OCI-LY1 (cell line): ENCODE data around the gene BNIP5.

Experiments
- H2AFZ ChIP-seq: fragments of 200-600 bp; sonication (generic), shearing (Covaris generic); 2 replicates; pipeline ENCODE4 v1.6.0; 2014; ENCODE audit warnings: antibody characterized with exemption, mild to moderate bottlenecking, low read length
- H3F3A ChIP-seq: fragments of 200-600 bp; sonication (generic), shearing (Covaris generic); 2 replicates; pipeline ENCODE4 v1.6.0; 2014; ENCODE audit warnings: mild to moderate bottlenecking, antibody characterized with exemption, low read length, moderate library complexity; ENCODE audit not compliant: insufficient read depth
- H3K27ac ChIP-seq: fragments of 200-600 bp; sonication (generic); 2 replicates; pipeline ENCODE4 v1.5.1; 2014; ENCODE audit warnings: low read length, mixed run types, mild to moderate bottlenecking, low read depth; ENCODE audit not compliant: poor library complexity, severe bottlenecking
- H3K27me3 ChIP-seq: fragments of 200-600 bp; sonication (generic); 2 replicates; pipeline ENCODE4 v1.6.0; 2014; ENCODE audit warnings: antibody characterized with exemption, mild to moderate bottlenecking, low read length, moderate library complexity; ENCODE audit not compliant: insufficient read depth
- H3K36me3 ChIP-seq: fragments of 200-600 bp; sonication (generic); 2 replicates; pipeline ENCODE4 v1.6.1; 2014; ENCODE audit warnings: mild to moderate bottlenecking, antibody characterized with exemption, low read length, moderate library complexity, mixed read lengths; ENCODE audit not compliant: insufficient read depth
- H3K4me1 ChIP-seq: fragments of 200-600 bp; sonication (generic); 2 replicates; pipeline ENCODE4 v1.5.1; 2014; ENCODE audit warnings: mild to moderate bottlenecking, low read length, moderate library complexity; ENCODE audit not compliant: insufficient read depth, severe bottlenecking
- H3K4me2 ChIP-seq: fragments of 200-600 bp; sonication (generic), shearing (Covaris generic); 2 replicates; pipeline ENCODE4 v1.6.1; 2014; ENCODE audit warnings: low read length
- H3K4me3 ChIP-seq: fragments of 200-600 bp; sonication (generic); 2 replicates; pipeline ENCODE4 v1.5.1; 2014; ENCODE audit warnings: low read length, low read depth, mild to moderate bottlenecking, mixed read lengths; ENCODE audit not compliant: poor library complexity, severe bottlenecking
- H3K79me2 ChIP-seq: fragments of 200-600 bp; shearing (Covaris generic); 2 replicates; pipeline ENCODE4 v1.6.1; 2016; ENCODE audit warnings: mixed run types, low read length, mixed read lengths; ENCODE audit not compliant: insufficient read depth
- H3K9ac ChIP-seq: fragments of 200-600 bp; sonication (generic), shearing (Covaris generic); 2 replicates; pipeline ENCODE4 v1.6.1; 2014; ENCODE audit warnings: mild to moderate bottlenecking, low read length, mixed read lengths
- H3K9me2 ChIP-seq: fragments of 200-600 bp; sonication (generic), shearing (Covaris generic); 2 replicates; pipeline ENCODE4 v1.6.1; 2014; ENCODE audit warnings: low read depth, mild to moderate bottlenecking, low read length, mixed read lengths
- H3K9me3 ChIP-seq: fragments of 200-600 bp; shearing (Covaris generic); 2 replicates; pipeline ENCODE4 v1.6.1; 2014; ENCODE audit warnings: low read length, mixed read lengths
- H4K20me1 ChIP-seq: fragments of 200-600 bp; sonication (generic), shearing (Covaris generic); 2 replicates; pipeline ENCODE4 v1.6.0; 2016; ENCODE audit warnings: mild to moderate bottlenecking, low read length; ENCODE audit not compliant: insufficient read depth
- EZH2 ChIP-seq: fragments of 200-600 bp; sonication (generic), shearing (Covaris generic); IDR thresholded peaks from 2 replicates; pipeline ENCODE4 v1.8.0; 2017; ENCODE audit warnings: borderline replicate concordance, mixed run types, mild to moderate bottlenecking, antibody characterized with exemption, low read length, moderate library complexity, mixed read lengths
- TF ChIP-seq, protein P1 (sequence below): fragments of 200-600 bp; sonication (generic), shearing (Covaris generic); IDR thresholded peaks from 2 replicates; pipeline ENCODE4 v1.5.1; 2017; ENCODE audit warnings: mild to moderate bottlenecking, antibody characterized with exemption, low read length, moderate library complexity, mixed read lengths

The BNIP5 gene

DNA sequence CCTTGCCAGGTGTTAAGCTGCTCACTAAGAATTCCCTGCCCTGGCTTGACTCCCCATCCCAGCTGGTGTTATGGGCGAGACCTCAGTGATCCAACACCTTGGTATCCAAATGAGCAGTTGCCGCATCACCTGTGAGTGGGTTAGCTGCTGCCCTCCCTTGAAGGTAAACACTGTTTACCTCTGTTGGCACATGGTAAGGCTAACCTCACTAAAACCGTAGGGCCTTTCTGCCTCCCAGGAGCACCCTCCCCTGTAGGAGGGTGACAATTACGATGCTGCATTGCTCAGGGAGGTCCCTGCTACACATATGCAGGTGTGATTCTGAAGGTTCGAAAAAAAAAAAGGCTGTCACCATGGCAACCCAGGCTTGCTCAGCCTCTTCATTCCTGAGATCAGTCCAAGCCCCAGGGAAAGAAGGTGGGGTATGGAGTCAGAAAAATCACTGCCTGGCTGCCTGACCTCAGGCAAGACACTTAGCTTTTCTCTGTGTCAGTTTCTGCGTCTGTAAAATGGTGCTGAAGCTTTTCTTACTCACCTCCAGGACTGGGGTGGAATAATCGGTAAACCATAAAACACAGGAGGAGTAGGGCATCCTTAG, 47.3 kb downstream of the BNIP5 start:
- no peak overlapping the region for H3K9ac ChIP-seq
- H4K20me1 ChIP-seq: no peaks in the 10 kb centered on the region
- H2AFZ ChIP-seq: no peak overlapping the region
- no peaks in the 10 kb centered on the region for H3K9me2 ChIP-seq
- no peaks in the 10 kb centered on the region for H3K36me3 ChIP-seq
- H3K79me2 ChIP-seq: no peaks in the 10 kb centered on the region
- H3K4me3 ChIP-seq: no peak overlapping the region
- H3K9me3 ChIP-seq: no peaks in the 10 kb centered on the region
- no peaks in the 10 kb centered on the region; the same call in 1 of the 2 replicates for H3K27me3 ChIP-seq
- H3F3A ChIP-seq: no peaks in the 10 kb centered on the region
- no peak overlapping the region for H3K27ac ChIP-seq
- no peak overlapping the region for H3K4me2 ChIP-seq
- TF ChIP-seq, protein P1, sequence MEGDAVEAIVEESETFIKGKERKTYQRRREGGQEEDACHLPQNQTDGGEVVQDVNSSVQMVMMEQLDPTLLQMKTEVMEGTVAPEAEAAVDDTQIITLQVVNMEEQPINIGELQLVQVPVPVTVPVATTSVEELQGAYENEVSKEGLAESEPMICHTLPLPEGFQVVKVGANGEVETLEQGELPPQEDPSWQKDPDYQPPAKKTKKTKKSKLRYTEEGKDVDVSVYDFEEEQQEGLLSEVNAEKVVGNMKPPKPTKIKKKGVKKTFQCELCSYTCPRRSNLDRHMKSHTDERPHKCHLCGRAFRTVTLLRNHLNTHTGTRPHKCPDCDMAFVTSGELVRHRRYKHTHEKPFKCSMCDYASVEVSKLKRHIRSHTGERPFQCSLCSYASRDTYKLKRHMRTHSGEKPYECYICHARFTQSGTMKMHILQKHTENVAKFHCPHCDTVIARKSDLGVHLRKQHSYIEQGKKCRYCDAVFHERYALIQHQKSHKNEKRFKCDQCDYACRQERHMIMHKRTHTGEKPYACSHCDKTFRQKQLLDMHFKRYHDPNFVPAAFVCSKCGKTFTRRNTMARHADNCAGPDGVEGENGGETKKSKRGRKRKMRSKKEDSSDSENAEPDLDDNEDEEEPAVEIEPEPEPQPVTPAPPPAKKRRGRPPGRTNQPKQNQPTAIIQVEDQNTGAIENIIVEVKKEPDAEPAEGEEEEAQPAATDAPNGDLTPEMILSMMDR: no peak
- TF ChIP-seq EZH2: no peak
- H3K4me1 ChIP-seq: no peaks in the 10 kb centered on the region

GRCh38 chr6:36286858-36287257, 49.8 kb downstream of the BNIP5 start:
- H3K9me2 ChIP-seq: no peaks in the 10 kb centered on the region

GRCh38 chr6:36285797-36286196, 50.9 kb downstream of the BNIP5 start:
- peaks cover 7% of the 10 kb centered on the region; the same call in 1 of the 2 replicates for H3K27me3 ChIP-seq
- no peak for TF ChIP-seq EZH2
- TF ChIP-seq, protein P1: no peak

More at GRCh38 chr6:36286858-36287257, 49.8 kb downstream of the BNIP5 start:
- Histone ChIP-seq H3K9me3 (no peaks in the 10 kb centered on the region), H3K27me3 (peaks cover 7% of the 10 kb centered on the region; the same call in 1 of the 2 replicates), H3K79me2 (no peaks in the 10 kb centered on the region), H3K4me3 (no peak overlapping the region), H3F3A (no peaks in the 10 kb centered on the region), H3K4me1 (no peaks in the 10 kb centered on the region), H3K4me2 (no peak overlapping the region), H2AFZ (no peak overlapping the region), H4K20me1 (no peaks in the 10 kb centered on the region), H3K27ac (no peak overlapping the region), H3K9ac (no peak overlapping the region), H3K36me3 (no peaks in the 10 kb centered on the region)
- no peak for TF ChIP-seq EZH2
- TF ChIP-seq, protein P1: no peak

More at GRCh38 chr6:36285797-36286196, 50.9 kb downstream of the BNIP5 start:
- Histone ChIP-seq H3K9me3 (no peaks in the 10 kb centered on the region), H3K9me2 (no peaks in the 10 kb centered on the region), H4K20me1 (no peaks in the 10 kb centered on the region), H3K4me2 (no peak overlapping the region), H3K79me2 (no peaks in the 10 kb centered on the region), H3K27ac (no peak overlapping the region), H2AFZ (no peak overlapping the region), H3K4me1 (no peaks in the 10 kb centered on the region), H3F3A (no peaks in the 10 kb centered on the region), H3K9ac (no peak overlapping the region), H3K36me3 (no peaks in the 10 kb centered on the region), H3K4me3 (no peak overlapping the region)
